Stimulated activated CD4-positive, alpha-beta T cell treated with anti-CD3 and anti-CD28 coated beads, Interleukin-4, amount 100 ng/mL, for 24 hours (primary cell): Measurements from ENCODE around the gene PCDHGA9.
A peak's percentile ranks its signal among the peaks of the same experiment; 100 is the strongest.
"Not testable (repeated sequence)": the region's sequence is repeated elsewhere in the genome, so short reads cannot be mapped to it uniquely, and the experiment has no call there.

Experiments used
- DNase-seq: peaks from one replicate; pipeline ENCODE4 v3.0.0-alpha.2; 2020

Gene PCDHGA9

DNA sequence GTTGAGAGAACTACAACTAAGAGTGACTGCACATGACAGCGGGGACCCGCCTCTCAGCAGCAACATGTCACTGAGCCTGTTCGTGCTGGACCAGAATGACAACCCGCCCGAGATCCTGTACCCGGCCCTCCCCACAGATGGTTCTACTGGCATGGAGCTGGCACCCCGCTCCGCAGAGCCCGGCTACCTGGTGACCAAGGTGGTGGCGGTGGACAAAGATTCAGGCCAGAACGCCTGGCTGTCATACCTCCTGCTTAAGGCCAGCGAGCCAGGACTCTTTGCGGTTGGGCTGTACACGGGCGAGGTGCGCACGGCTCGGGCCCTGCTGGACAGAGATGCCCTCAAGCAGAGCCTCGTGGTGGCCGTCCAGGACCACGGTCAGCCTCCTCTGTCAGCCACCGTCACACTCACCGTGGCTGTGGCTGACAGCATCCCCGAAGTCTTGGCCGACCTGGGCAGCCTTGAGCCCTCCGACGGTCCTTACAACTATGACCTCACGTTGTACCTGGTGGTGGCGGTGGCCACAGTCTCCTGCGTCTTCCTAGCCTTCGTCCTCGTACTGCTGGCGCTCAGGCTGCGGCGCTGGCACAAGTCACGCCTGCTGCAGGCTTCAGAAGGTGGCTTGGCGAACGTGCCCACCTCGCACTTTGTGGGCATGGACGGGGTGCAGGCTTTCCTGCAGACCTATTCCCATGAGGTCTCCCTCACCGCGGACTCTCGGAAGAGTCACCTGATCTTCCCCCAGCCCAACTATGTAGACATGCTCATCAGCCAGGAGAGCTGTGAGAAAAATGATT, 17.9 kb upstream of the PCDHGA9 start:
- no peak for DNase-seq

DNA sequence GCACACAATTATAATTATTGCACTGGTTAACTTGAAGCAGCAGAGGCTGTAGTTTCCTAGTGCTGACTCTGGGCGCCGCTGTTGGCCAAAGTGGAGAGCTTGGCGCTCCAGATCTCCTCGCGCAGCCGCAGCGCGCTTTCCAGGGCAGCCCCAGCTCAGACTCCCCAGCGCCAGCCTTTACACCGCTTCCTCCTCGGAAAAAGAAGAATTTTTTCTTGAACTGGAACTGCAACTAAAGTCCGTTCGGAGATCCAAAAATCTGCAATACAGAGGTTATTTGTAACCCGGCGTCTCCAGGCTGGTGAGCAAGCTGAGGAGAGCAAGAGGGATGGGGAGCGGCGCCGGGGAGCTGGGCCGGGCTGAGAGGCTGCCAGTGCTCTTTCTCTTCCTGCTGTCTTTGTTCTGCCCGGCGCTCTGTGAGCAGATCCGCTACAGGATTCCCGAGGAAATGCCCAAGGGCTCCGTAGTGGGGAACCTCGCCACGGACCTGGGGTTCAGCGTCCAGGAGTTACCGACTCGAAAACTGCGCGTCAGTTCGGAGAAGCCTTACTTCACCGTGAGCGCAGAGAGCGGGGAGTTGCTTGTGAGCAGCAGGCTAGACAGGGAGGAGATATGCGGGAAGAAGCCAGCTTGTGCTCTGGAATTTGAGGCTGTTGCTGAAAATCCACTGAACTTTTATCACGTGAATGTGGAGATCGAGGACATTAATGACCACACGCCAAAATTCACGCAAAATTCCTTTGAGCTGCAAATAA, 14.8 kb upstream of the PCDHGA9 start, which contains the start of gene PCDHGB4:
Gene PCDHGB4, plus strand, starts transcription at position 142 of the 755 bp plus-strand sequence. Its CDS starts 187 bp downstream, at position 329.
- DNase-seq, result not testable (repeated sequence)

DNA sequence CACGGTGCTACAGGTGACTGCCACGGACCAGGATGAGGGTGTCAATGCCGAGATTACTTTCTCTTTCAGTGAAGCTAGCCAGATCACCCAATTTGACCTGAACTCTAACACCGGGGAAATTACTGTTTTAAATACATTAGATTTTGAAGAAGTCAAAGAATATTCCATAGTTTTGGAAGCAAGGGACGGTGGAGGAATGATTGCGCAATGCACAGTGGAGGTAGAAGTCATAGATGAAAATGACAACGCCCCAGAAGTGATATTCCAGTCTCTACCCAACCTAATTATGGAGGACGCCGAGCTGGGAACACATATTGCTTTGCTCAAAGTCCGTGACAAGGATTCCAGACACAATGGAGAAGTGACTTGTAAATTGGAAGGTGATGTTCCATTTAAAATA, 13.9 kb upstream of the PCDHGA9 start:
- no peak for DNase-seq

GRCh38 chr5:141389153-141390042, 13.2 kb upstream of the PCDHGA9 start:
- no peak for DNase-seq

- no peak for DNase-seq
These were observed 10.0 kb upstream of the PCDHGA9 start, which contains the start of gene PCDHGA8 for GRCh38 chr5:141392429-141393198. TSS of gene PCDHGA8 (plus strand) at chr5:141392633. CDS start at chr5:141392814, 181 bp downstream.

- DNase-seq, result no peak
These were observed 9.3 kb upstream of the PCDHGA9 start for GRCh38 chr5:141393267-141393666.

GRCh38 chr5:141394401-141395187, 8.0 kb upstream of the PCDHGA9 start:
- DNase-seq, result not testable (repeated sequence)

DNA sequence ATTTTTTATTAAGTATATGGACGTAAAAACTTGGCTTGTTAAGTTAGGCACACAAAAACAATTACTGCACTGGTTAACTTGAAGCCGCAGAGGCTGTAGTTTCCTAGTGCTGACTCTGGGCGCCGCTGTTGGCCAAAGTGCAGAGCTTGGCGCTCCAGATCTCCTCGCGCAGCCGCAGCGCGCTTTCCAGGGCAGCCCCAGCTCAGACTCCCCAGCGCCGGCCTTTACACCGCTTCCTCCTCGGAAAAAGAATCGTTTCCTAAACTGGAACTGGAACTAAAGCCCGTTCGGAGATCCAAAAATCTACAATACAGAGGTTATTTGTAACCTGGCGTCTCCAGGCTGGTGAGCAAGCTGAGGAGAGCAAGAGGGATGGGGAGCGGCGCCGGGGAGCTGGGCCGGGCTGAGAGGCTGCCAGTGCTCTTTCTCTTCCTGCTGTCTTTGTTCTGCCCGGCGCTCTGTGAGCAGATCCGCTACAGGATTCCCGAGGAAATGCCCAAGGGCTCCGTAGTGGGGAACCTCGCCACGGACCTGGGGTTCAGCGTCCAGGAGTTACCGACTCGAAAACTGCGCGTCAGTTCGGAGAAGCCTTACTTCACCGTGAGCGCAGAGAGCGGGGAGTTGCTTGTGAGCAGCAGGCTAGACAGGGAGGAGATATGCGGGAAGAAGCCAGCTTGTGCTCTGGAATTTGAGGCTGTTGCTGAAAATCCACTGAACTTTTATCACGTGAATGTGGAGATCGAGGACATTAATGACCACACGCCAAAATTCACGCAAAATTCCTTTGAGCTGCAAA, 4.6 kb upstream of the PCDHGA9 start, which contains the start of gene PCDHGB5:
Gene PCDHGB5, plus strand, starts transcription at position 192 of the 796 bp plus-strand sequence. Its CDS starts 181 bp downstream, at position 373.
- peak; percentile 26 for DNase-seq

- no peak for DNase-seq
These were observed 4.0 kb upstream of the PCDHGA9 start for GRCh38 chr5:141398608-141399007.

DNA sequence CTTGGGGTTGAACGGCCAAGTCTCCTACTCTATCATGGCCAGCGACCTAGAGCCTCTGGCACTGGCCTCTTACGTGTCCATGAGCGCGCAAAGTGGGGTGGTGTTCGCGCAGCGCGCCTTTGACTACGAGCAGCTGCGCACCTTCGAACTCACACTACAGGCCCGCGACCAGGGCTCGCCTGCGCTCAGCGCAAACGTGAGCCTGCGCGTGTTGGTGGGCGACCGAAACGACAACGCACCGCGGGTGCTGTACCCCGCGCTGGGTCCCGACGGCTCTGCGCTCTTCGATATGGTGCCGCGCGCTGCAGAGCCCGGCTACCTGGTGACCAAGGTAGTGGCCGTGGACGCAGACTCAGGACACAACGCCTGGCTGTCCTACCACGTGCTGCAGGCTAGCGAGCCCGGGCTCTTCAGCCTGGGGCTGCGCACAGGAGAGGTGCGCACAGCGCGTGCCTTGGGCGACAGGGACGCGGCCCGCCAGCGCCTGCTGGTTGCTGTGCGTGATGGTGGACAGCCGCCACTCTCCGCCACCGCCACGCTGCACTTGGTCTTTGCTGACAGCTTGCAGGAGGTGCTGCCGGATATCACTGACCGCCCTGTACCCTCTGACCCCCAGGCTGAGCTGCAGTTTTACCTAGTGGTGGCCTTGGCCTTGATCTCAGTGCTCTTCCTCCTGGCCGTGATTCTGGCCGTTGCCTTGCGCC, 2.9 kb upstream of the PCDHGA9 start:
- DNase-seq, result no peak

DNA sequence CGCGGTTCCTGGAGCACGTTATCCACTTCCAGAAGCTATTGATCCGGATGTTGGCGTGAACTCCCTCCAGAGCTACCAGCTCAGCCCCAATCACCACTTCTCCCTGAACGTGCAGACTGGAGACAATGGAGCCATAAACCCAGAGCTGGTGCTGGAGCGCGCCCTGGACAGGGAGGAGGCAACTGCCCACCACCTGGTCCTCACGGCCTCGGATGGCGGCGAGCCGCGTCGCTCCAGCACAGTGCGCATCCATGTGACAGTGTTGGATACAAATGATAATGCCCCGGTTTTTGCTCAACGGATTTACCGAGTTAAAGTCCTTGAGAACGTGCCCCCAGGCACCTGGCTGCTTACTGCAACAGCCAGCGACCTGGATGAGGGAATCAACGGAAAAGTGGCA, 809 bp downstream of the PCDHGA9 start:
- DNase-seq, result no peak

- peak; percentile 31 for DNase-seq
These were observed 5.4 kb downstream of the PCDHGA9 start, which contains the start of gene PCDHGB6 for GRCh38 chr5:141407790-141408505. TSS of gene PCDHGB6 (plus strand) at chr5:141408021. CDS start at chr5:141408203, 182 bp downstream.

DNA sequence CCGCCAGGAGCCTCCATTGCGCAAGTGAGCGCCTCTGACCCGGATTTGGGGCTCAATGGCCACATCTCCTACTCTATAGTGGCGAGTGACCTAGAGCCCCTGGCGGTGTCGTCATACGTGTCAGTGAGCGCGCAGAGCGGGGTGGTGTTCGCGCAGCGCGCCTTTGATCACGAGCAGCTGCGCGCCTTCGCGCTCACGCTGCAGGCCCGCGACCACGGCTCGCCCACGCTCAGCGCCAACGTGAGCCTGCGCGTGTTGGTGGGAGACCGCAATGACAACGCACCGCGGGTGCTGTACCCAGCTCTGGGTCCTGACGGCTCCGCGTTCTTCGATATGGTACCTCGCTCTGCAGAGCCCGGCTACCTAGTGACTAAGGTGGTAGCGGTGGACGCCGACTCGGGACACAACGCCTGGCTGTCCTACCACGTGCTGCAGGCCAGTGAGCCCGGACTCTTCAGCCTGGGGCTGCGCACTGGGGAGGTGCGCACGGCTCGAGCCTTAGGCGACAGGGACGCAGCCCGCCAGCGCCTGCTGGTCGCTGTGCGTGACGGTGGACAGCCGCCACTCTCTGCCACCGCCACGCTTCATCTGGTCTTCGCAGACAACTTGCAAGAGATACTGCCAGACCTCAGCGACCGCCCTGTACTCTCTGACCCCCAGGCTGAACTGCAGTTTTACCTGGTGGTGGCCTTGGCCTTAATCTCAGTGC, 7.2 kb downstream of the PCDHGA9 start:
- DNase-seq, result no peak

DNA sequence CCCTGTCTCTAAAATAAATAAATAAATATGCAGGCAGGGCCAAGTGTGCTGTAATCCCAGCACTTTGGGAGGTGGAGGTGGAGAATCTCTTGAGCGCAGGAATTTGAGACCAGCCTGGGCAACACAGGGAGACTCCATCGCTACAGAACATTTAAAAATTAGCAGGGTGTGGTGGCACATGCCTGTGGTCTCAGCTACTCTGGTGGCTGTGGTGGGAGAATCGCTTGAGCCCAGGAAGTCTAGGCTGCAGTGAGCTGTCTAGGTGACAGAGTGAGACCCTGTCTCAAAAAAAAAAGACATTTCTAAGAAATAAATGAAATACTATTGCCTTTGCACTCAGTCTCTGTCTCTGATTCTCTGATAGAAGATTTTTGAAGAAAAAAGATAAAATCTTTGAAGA, 9.0 kb downstream of the PCDHGA9 start:
- no peak for DNase-seq

DNA sequence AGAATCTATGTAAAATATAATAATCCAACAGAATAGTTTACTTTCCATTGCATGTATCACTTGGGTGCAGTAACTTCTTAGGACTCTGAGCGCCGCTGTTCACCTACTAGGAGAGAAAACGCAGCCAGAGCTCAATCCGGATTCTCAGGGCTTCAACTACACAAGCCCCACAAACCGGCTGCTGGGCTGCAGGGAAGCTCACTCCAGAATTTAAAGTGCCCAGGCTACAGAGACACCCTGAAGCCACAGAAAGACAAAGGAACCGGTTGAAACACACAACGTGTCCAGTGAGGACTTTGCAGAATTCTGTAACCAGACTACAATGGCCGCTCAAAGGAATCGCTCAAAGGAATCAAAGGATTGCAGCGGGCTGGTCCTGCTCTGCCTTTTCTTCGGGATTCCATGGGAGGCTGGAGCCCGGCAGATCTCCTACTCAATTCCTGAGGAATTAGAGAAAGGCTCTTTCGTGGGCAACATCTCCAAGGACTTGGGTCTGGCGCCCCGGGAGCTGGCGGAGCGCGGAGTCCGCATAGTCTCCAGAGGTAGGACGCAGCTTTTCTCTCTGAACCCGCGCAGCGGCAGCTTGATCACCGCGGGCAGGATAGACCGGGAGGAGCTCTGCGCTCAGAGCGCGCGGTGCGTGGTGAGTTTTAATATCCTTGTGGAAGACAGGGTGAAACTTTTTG, 10.4 kb downstream of the PCDHGA9 start, which contains the start of gene PCDHGA10:
Gene PCDHGA10, plus strand, starts transcription at position 134 of the 686 bp plus-strand sequence. Its CDS starts 189 bp downstream, at position 323.
- peak; percentile 66 for DNase-seq

- no peak for DNase-seq
These were observed 11.0 kb downstream of the PCDHGA9 start for GRCh38 chr5:141413540-141414069.
